Brain microvascular endothelial cell (primary cell): Measurements from ENCODE around the gene RRP36.
"Not testable (repeated sequence)": the region's sequence is repeated elsewhere in the genome, so short reads cannot be mapped to it uniquely, and the experiment has no call there.

Experiments
- DNase-seq: peaks from one replicate; pipeline ENCODE4 v3.0.0-alpha.2; 2020
- H3K27ac ChIP-seq: fragments of 250-450 bp; sonication (Bioruptor Pico); 2 replicates; pipeline ENCODE4 v1.5.1; 2020; ENCODE audit warnings: mild to moderate bottlenecking, moderate library complexity
- H3K27me3 ChIP-seq: fragments of 250-450 bp; sonication (Bioruptor Pico); replicated peaks from 2 replicates; pipeline ENCODE4 v1.5.1; 2020; ENCODE audit warnings: mild to moderate bottlenecking
- H3K36me3 ChIP-seq: fragments of 250-450 bp; sonication (Bioruptor Pico); replicated peaks from 2 replicates; pipeline ENCODE4 v1.5.1; 2020; ENCODE audit warnings: mild to moderate bottlenecking
- H3K4me3 ChIP-seq: 2 replicates; pipeline ENCODE4 v1.5.1; 2011; ENCODE audit warnings: low read depth, mild to moderate bottlenecking, control low read depth, low read length, moderate library complexity
- in situ Hi-C: cut with HindIII; loops from 2 replicates; pipeline ENCODE4 v1.10.0; 2017; ENCODE audit warnings: low sequenced_read_pairs, low pct_ligation_motif_present
- TF ChIP-seq, protein P1 (sequence below): IDR thresholded peaks from 2 replicates; pipeline ENCODE4 v1.5.1; 2011; ENCODE audit warnings: low read depth, mild to moderate bottlenecking, moderate library complexity, low read length, control low read depth, inconsistent platforms; ENCODE audit errors: missing control alignments

RRP36 gene

DNA sequence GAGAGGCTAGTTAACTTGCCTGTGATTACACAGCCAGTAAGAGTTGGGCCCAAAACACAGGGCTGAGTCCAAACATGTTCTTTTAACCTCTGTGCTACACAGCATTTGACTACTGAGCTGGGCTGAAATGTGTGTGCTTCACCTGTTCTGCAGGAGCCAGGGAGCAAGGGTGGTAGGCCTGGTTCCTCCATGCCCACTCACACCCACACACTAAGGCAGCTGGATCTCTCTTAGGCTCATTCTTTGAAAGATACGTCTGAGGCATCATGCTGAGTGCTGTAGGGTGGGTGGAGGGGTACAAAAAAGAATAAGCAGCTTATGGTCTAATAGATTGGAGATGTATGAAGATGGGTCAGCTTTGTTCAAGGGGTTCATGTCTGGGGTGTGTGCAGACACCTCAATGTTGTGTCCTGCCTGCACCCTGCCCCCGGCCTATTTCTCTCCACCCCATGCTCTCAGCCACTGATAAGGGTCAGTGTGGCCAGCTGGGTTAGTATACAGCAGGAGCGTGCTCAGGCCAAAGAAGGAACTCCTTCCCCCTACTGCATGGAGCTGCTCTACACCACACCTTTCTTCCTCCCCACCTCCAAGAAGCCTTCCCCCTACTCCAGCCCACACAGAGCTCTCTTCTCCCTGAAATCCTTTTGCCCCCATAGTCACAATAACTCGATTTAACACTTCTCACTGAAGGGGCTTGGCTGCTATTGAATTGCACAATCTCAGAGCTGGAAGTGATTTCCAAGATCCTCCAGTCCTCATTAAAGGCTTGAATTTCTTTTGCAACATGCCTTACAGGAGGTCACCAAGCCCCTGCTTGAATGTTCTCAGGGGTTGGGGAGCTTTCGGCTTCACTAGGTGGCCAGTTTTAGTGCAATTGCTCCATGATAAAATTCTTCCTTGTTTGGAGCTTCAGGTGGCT, 33.6 kb upstream of the RRP36 start:
- Histone ChIP-seq H3K36me3 (peaks cover 16% of the 10 kb centered on the region), H3K27me3 (no peaks in the 10 kb centered on the region), H3K4me3 (no peak overlapping the region), H3K27ac (no peak overlapping the region)
- in situ Hi-C loops: no loop called here
- DNase-seq: no peak
- TF ChIP-seq, protein P1, sequence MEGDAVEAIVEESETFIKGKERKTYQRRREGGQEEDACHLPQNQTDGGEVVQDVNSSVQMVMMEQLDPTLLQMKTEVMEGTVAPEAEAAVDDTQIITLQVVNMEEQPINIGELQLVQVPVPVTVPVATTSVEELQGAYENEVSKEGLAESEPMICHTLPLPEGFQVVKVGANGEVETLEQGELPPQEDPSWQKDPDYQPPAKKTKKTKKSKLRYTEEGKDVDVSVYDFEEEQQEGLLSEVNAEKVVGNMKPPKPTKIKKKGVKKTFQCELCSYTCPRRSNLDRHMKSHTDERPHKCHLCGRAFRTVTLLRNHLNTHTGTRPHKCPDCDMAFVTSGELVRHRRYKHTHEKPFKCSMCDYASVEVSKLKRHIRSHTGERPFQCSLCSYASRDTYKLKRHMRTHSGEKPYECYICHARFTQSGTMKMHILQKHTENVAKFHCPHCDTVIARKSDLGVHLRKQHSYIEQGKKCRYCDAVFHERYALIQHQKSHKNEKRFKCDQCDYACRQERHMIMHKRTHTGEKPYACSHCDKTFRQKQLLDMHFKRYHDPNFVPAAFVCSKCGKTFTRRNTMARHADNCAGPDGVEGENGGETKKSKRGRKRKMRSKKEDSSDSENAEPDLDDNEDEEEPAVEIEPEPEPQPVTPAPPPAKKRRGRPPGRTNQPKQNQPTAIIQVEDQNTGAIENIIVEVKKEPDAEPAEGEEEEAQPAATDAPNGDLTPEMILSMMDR: no peak

DNA sequence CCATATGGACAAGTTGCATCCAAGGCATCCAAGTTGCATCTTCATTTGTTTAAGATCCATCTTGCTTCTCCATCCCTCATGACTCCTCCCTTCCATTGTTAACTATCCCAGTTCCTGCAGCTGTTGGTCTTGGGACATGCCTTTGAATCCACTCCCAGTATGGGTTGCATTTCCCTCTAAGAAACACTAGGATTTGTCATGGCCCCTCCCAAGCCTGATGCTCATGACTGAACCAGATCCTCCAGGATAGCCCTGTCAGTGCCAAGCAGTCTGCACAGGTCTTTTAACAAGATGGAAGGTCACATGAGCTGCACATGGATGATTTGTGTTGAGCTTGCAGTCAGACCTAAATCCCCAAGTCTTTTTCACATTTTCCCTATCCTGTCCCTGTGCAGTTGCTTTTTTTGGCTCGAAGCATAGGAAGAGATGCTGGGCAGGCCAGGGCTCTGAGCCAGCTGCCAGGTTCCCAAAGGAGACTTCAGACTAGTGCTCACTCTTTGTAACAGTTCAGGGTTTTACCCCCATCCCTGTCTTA, 32.9 kb upstream of the RRP36 start:
- Histone ChIP-seq H3K4me3 (no peak overlapping the region), H3K27ac (no peak overlapping the region), H3K36me3 (peaks cover 16% of the 10 kb centered on the region), H3K27me3 (no peaks in the 10 kb centered on the region)
- DNase-seq: no peak
- TF ChIP-seq, protein P1: no peak
- in situ Hi-C loops: no loop called here

DNA sequence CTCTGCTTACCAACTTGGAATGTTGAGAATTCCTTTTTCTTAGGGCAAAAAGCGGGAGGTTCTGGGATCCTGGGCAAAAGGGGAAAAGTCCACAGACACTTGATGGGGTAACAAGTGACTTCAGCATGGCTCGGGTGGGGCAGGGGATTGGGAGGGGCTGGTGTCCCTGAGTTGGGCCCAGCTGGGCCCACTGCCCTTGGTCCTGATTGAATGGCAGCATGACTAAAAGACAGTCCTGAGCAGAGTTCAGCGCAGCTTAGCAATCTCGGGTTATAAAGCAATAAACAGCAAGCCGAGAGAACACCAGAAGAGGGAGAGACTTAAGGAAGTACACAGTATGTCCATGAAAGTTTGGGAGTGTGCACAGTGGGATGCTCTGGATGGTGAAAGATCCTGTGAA, 31.5 kb upstream of the RRP36 start:
- in situ Hi-C loops: no loop called here
- peaks cover 16% of the 10 kb centered on the region for H3K36me3 ChIP-seq
- no peaks in the 10 kb centered on the region for H3K27me3 ChIP-seq
- DNase-seq: no peak
- H3K4me3 ChIP-seq: no peak overlapping the region
- TF ChIP-seq, protein P1: no peak
- H3K27ac ChIP-seq: no peak overlapping the region

DNA sequence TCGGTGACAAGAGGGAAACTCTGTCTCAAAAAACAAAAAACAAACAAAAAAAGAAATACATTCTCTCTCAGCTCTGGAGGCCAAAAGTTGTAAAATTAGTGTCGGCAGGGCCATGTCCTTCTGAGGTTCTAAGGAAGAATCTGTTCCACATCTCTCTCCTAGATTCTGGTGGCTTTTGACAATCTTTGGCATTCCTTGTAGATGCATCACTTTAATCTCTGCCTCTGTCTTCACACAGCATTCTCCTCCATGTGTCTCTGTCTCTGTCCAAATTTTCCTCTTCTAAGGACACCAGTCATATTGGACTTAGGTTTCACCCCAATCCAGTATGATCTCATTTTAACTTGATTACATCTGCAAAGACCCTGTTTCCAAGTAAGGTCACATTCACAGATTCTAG, 28.0 kb upstream of the RRP36 start:
- Histone ChIP-seq H3K36me3 (peaks cover 16% of the 10 kb centered on the region), H3K27me3 (no peaks in the 10 kb centered on the region), H3K27ac (no peak overlapping the region), H3K4me3 (no peak overlapping the region)
- in situ Hi-C loops: no loop called here
- no peak for DNase-seq
- TF ChIP-seq, protein P1: no peak

DNA sequence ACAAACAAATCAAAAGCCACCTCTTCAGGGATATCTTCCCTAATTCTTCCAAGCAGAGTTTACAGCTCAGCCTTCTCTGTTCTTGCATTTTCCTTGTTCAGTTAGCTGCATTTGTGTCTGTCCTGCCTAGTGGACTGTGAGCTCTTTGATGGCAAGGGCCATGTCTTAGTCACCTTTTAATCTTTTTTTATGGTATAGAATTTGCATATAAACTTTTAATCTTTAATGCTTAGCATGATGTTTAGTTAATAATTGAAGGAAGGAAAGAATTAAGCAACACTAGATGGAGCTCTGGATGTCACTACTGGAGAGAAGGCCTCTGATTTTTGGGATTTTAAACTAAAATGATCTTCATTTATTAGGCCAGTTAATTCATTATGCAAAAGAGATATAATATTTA, 24.9 kb upstream of the RRP36 start:
- Histone ChIP-seq H3K36me3 (peaks cover under 1% of the 10 kb centered on the region), H3K4me3 (no peak overlapping the region), H3K27ac (no peak overlapping the region), H3K27me3 (no peaks in the 10 kb centered on the region)
- in situ Hi-C loops: no loop called here
- TF ChIP-seq, protein P1: no peak
- DNase-seq: no peak

DNA sequence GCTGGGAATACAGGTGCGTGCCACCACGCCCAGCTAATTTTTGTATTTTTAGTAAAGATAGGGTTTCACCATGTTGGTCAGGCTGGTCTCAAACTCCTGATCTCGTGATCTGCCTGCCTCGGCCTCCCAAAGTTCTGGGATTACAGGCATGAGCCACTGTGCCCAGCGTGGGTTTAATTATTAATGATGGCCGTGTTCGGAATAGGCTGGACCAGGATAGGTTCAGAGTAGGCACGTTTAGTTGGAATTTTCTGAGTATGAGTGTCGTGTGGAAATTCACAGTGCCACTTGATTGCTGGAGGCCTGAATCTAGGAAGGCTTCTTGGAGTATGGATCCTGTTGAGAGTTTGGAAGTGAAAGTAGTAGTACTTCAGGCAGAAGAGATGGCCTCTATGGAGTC, 23.2 kb upstream of the RRP36 start:
- DNase-seq, H3K27ac ChIP-seq, H3K36me3 ChIP-seq, H3K4me3 ChIP-seq, in situ Hi-C loops, H3K27me3 ChIP-seq: not testable (repeated sequence)
